GM12878 (cell line): ENCODE measurements around the gene MBD3L2B. TPM values are rescaled to one million over a fixed set of nuclear protein-coding genes. Genes with fewer than 3 reads are reported as not detected.

ENCODE experiments used
- ATAC-seq: fragments of 200-7000 bp; cut with Tn5 transposase; 3 replicates; pipeline ENCODE4 v1.9.1; 2020; ENCODE audit warnings: mild to moderate bottlenecking, moderate library complexity
- BruUV-seq: library from RNA; stranded (reverse); fragments of 400-500 nt; replicated peaks from 2 replicates; lab custom pipeline; 2021; lab: Mats Ljungman, UMichigan
- CTCF ChIA-PET: fragments of 300-600 bp; sonication (Branson Sonifier 250); formaldehyde crosslinking; extraction: SDS; loops from one replicate; lab custom pipeline; 2021; ENCODE audit warnings: inconsistent platforms; lab: Yijun Ruan, JAX
- POLR2A ChIA-PET: fragments of 350-600 bp; formaldehyde crosslinking; extraction: SDS; loops from one replicate; lab custom pipeline; 2021; ENCODE audit warnings: inconsistent platforms; lab: Charles Lee
- RAD21 ChIA-PET: fragments of 300-600 bp; sonication (Branson Sonifier 250); formaldehyde crosslinking; loops from one replicate; lab custom pipeline; 2023; ENCODE audit warnings: antibody characterized with exemption; ENCODE audit not compliant: unreplicated experiment; lab: Charles Lee
- SMC1A ChIA-PET: fragments of 300-600 bp; sonication (Branson Sonifier 250); formaldehyde crosslinking; loops from one replicate; lab custom pipeline; 2023; ENCODE audit not compliant: unreplicated experiment, uncharacterized antibody; lab: Charles Lee
- DNase-seq: peaks from one replicate; pipeline ENCODE4 v3.0.0-alpha.2; 2011; ENCODE audit warnings: low read depth, low spot score
- FAIRE-seq: peaks from 3 replicates; lab custom pipeline; 2011; peaks lifted over from hg19 to GRCh38; lab: Jason Lieb, UNC
- H2AFZ ChIP-seq: 2 replicates; pipeline ENCODE4 v1.6.0; 2011; ENCODE audit warnings: low read depth, low read length, control low read depth; ENCODE audit not compliant: control insufficient read depth
- H3K27ac ChIP-seq: 2 replicates; pipeline ENCODE4 v1.5.1; 2011; ENCODE audit warnings: control low read depth; ENCODE audit not compliant: control insufficient read depth, insufficient read depth
- H3K27me3 ChIP-seq, 2 experiments: replicated peaks in 1 of 2; 2 replicates each; pipeline versions ENCODE4 v1.6.0 to v1.6.1; 2011; ENCODE audit warnings: low read length in 1 of 2; ENCODE audit not compliant: control insufficient read depth in 2 of 2, insufficient read depth in 2 of 2
- H3K36me3 ChIP-seq, 2 experiments: 2 replicates each; pipeline ENCODE4 v1.5.1; 2011; ENCODE audit warnings: low read length in 1 of 2; ENCODE audit not compliant: control insufficient read depth in 2 of 2, insufficient read depth in 2 of 2
- H3K4me1 ChIP-seq: 2 replicates; pipeline ENCODE4 v1.6.1; 2011; ENCODE audit warnings: mild to moderate bottlenecking, low read length, moderate library complexity, mixed read lengths; ENCODE audit not compliant: control insufficient read depth, insufficient read depth
- H3K4me2 ChIP-seq: 2 replicates; pipeline ENCODE4 v1.6.0; 2011; ENCODE audit warnings: control low read depth; ENCODE audit not compliant: control insufficient read depth, insufficient read depth
- H3K4me3 ChIP-seq: fragments of 200-600 bp; sonication (generic); 2 replicates; pipeline ENCODE4 v1.5.1; 2016
- H3K79me2 ChIP-seq: 2 replicates; pipeline ENCODE4 v1.6.0; 2011; ENCODE audit warnings: low read length; ENCODE audit not compliant: control insufficient read depth, insufficient read depth
- H3K9ac ChIP-seq: 2 replicates; pipeline ENCODE4 v1.8.0; 2011; ENCODE audit warnings: low read length, control low read depth, mixed read lengths; ENCODE audit not compliant: control insufficient read depth, insufficient read depth
- H3K9me3 ChIP-seq: replicated peaks from 3 replicates; pipeline ENCODE4 v1.5.1; 2011; ENCODE audit warnings: mild to moderate bottlenecking, low read length; ENCODE audit not compliant: control insufficient read depth, insufficient read depth
- H4K20me1 ChIP-seq: 2 replicates; pipeline ENCODE4 v1.6.0; 2011; ENCODE audit not compliant: control insufficient read depth, insufficient read depth
- CEBPZ ChIP-seq: fragments of 150-350 bp; IDR thresholded peaks from 2 replicates; pipeline ENCODE4 v1.6.1; 2016; ENCODE audit warnings: low read depth, low read length
- CTCF ChIP-seq, 3 experiments: IDR thresholded peaks in 2 of 3; conservative IDR thresholded peaks in 1 of 3; 2 replicates each; pipeline ENCODE4 v1.5.1; 2011; ENCODE audit warnings: low read depth in 3 of 3, low read length in 3 of 3, mild to moderate bottlenecking in 3 of 3, control low read depth in 2 of 3, moderate library complexity in 2 of 3, inconsistent platforms in 1 of 3, mixed read lengths in 1 of 3; ENCODE audit not compliant: control insufficient read depth in 2 of 3, insufficient read depth in 1 of 3; ENCODE audit errors: extremely low read depth in 1 of 3
- HDGF ChIP-seq: fragments of 450-650 bp; IDR thresholded peaks from 2 replicates; pipeline ENCODE4 v1.6.1; 2016; ENCODE audit warnings: antibody characterized with exemption
- NFYB ChIP-seq: IDR thresholded peaks from 2 replicates; pipeline ENCODE4 v1.6.1; 2011; ENCODE audit warnings: low read depth, mild to moderate bottlenecking, low read length, improper control_type of control experiment, moderate library complexity; ENCODE audit not compliant: insufficient read depth
- POLR2AphosphoS5 ChIP-seq: IDR thresholded peaks from 2 replicates; pipeline ENCODE4 v1.6.1; 2011; ENCODE audit warnings: mild to moderate bottlenecking, low read length, inconsistent platforms
- ZZZ3 ChIP-seq: IDR thresholded peaks from 2 replicates; pipeline ENCODE4 v1.6.1; 2011; ENCODE audit warnings: low read depth; ENCODE audit not compliant: control insufficient read depth, insufficient read length
- WGBS: methylation state at CpG from one replicate; pipeline ENCODE4 v1.1.6; 2016; ENCODE audit warnings: low lambda C conversion rate; ENCODE audit not compliant: insufficient replicate concordance, insufficient coverage; ENCODE audit errors: missing lambda C conversion rate; 5-methylcytosine and 5-hydroxymethylcytosine counted together
- in situ Hi-C: fragments of 300-500 bp; cut with MboI; formaldehyde crosslinking; loops from 9 replicates; pipeline ENCODE4 v1.14.3; 2018; ENCODE audit warnings: mixed read lengths
- intact Hi-C: fragments of 100-400 bp; cut with micrococcal nuclease; formaldehyde crosslinking; loops from one replicate; pipeline ENCODE4 v1.14.2; 2022; ENCODE audit not compliant: unreplicated experiment
- polyA plus RNA-seq, 11 experiments: library from polyadenylated mRNA; depleted of rRNA in 4 of 11; unstranded in 6 of 11; stranded (reverse) in 5 of 11; fragments of >200 nt; fragmentation: Nextera tagmentation in 4 of 11; fragmentation: Illumina TruSeq in 1 of 11; extraction: Ambion mirVana in 4 of 11; extraction: Trizol in 1 of 11; gene quantifications; 1 replicate in 1 of 11; 2 replicates in 10 of 11; pipeline versions ENCODE4 v1.2.1 to v1.2.3, GENCODE V29; 2011 to 2016; ENCODE audit warnings: inconsistent platforms in 2 of 11, missing spikeins in 2 of 11, low read depth in 1 of 11
- total RNA-seq, 4 experiments: library from RNA; depleted of rRNA in 3 of 4; stranded (reverse); fragments of >200 nt in 3 of 4; fragmentation: Illumina TruSeq in 1 of 4; extraction: Trizol in 1 of 4; gene quantifications; 2 replicates each; pipeline versions ENCODE4 v1.2.1 to v1.2.3, GENCODE V29; 2013 to 2021
- TF ChIP-seq, protein P1 (sequence below): fragments of 450-650 bp; IDR thresholded peaks from 2 replicates; pipeline ENCODE4 v1.6.1; 2016; ENCODE audit warnings: mild to moderate bottlenecking, moderate library complexity, borderline replicate concordance

MBD3L2B gene
- total and polyA plus RNA-seq, 10 of the 15 experiments (the other 5 are each of a cell fraction or from before 2014, with no cell fraction given) = 0.10 TPM; not detected in 9

GRCh38 chr19:6969490-6969889 lies 51.7 kb downstream of the MBD3L2B start:
- H3K4me3 ChIP-seq = no peak overlapping the region
- 50% methylated on average over 2 of the region's 2 CpGs for WGBS

More at GRCh38 chr19:6969490-6969889, 51.7 kb downstream of the MBD3L2B start:
- Histone ChIP-seq H3K27me3 (no peaks in the 10 kb centered on the region), H2AFZ (no peak overlapping the region), H3K9ac (no peak overlapping the region), H3K4me2 (no peak overlapping the region), H3K79me2 (no peaks in the 10 kb centered on the region), H3K27ac (no peak overlapping the region), H3K9me3 (no peaks in the 10 kb centered on the region; the same call in 2 of the 3 replicates), H4K20me1 (no peaks in the 10 kb centered on the region), H3K36me3 (no peaks in the 10 kb centered on the region), H3K4me1 (no peaks in the 10 kb centered on the region)
- POLR2A ChIA-PET = interaction anchor here (0.6 kb wide), 1 partner anchor 8 kb away, joined by 3 read pairs; no protein-coding TSS in a partner anchor
- BruUV-seq = no TSS peak
- TF ChIP-seq CTCF (IDR thresholded peaks at IDR 0.05 in 2 of 3, conservative IDR thresholded peaks at IDR 0.05 in 1 of 3; ENCODE audit: control insufficient read depth in 2 of 3, extremely low read depth in 1 of 3, insufficient read depth in 1 of 3, low read depth in 3 of 3, low read length in 3 of 3) (no peak), POLR2AphosphoS5 (no peak), CEBPZ (no peak), HDGF (no peak), NFYB (no peak), ZZZ3 (no peak)
- TF ChIP-seq, protein P1, sequence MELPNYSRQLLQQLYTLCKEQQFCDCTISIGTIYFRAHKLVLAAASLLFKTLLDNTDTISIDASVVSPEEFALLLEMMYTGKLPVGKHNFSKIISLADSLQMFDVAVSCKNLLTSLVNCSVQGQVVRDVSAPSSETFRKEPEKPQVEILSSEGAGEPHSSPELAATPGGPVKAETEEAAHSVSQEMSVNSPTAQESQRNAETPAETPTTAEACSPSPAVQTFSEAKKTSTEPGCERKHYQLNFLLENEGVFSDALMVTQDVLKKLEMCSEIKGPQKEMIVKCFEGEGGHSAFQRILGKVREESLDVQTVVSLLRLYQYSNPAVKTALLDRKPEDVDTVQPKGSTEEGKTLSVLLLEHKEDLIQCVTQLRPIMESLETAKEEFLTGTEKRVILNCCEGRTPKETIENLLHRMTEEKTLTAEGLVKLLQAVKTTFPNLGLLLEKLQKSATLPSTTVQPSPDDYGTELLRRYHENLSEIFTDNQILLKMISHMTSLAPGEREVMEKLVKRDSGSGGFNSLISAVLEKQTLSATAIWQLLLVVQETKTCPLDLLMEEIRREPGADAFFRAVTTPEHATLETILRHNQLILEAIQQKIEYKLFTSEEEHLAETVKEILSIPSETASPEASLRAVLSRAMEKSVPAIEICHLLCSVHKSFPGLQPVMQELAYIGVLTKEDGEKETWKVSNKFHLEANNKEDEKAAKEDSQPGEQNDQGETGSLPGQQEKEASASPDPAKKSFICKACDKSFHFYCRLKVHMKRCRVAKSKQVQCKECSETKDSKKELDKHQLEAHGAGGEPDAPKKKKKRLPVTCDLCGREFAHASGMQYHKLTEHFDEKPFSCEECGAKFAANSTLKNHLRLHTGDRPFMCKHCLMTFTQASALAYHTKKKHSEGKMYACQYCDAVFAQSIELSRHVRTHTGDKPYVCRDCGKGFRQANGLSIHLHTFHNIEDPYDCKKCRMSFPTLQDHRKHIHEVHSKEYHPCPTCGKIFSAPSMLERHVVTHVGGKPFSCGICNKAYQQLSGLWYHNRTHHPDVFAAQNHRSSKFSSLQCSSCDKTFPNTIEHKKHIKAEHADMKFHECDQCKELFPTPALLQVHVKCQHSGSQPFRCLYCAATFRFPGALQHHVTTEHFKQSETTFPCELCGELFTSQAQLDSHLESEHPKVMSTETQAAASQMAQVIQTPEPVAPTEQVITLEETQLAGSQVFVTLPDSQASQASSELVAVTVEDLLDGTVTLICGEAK = peak; percentile 69
- CTCF ChIA-PET = interaction anchor here (1.5 kb wide), 1 partner anchor 100 kb away, joined by 4 read pairs; the partner anchor contains the start of gene ZNF557
- intact Hi-C loops (no loop called here), in situ Hi-C loops (no loop called here)
- ATAC-seq (no peak), DNase-seq (no peak), FAIRE-seq (no peak)
- RAD21 ChIA-PET = interaction anchor here (1.1 kb wide), 1 partner anchor 28 kb away, joined by 3 read pairs; no protein-coding TSS in a partner anchor
- SMC1A ChIA-PET = no interaction called here
